ENCODE measurements around the gene DUSP8. TPM values are rescaled to one million over a fixed set of nuclear protein-coding genes. Genes with fewer than 3 reads are reported as not detected.

The DUSP8 gene
- total RNA-seq, 2 experiments from 2014 or later = 83.9 to 91.2 TPM

GRCh38 chr11:1529286-1529685 lies 42.8 kb downstream of the DUSP8 start:
- H3K27ac ChIP-seq (ENCODE audit: low read depth in 1 of 2, low read length in 2 of 2) = no peak overlapping the region
- H3K9me3 ChIP-seq (ENCODE audit: control insufficient read depth in 1 of 2, insufficient read depth in 1 of 2, low read length in 2 of 2) = no peaks in the 10 kb centered on the region
- ChIA-PET POLR2A (no interaction called here), CTCF (no interaction called here)
- no peak overlapping the region for H3K27ac Mint-ChIP-seq
- peaks cover 35% of the 10 kb centered on the region for H3K36me3 ChIP-seq (ENCODE audit: insufficient read depth, low read length)
- no peak overlapping the region for H3K4me3 ChIP-seq (ENCODE audit: low read length)
- no peak overlapping the region for H3K4me3 Mint-ChIP-seq
- peaks cover 25% of the 10 kb centered on the region for H3K4me1 Mint-ChIP-seq (ENCODE audit: low read depth)
- no peaks in the 10 kb centered on the region for H3K27me3 ChIP-seq (ENCODE audit: control insufficient read depth in 1 of 2, insufficient read depth in 2 of 2, low read length in 2 of 2)
- no peaks in the 10 kb centered on the region for H3K27me3 Mint-ChIP-seq
- no peaks in the 10 kb centered on the region for H3K9me3 Mint-ChIP-seq
- no peak for TF ChIP-seq CTCF (IDR thresholded peaks at IDR 0.05)
- ATAC-seq (ENCODE audit: poor library complexity) (no peak), DNase-seq (no peak)
- H3K36me3 Mint-ChIP-seq (ENCODE audit: low read depth) = peaks cover 15% of the 10 kb centered on the region
- intact Hi-C loops (cut with DNase I, micrococcal nuclease) = no loop called here
- peaks cover 76% of the 10 kb centered on the region for H3K4me1 ChIP-seq (ENCODE audit: insufficient read depth, low read length)

GRCh38 chr11:1528710-1529109 lies 43.4 kb downstream of the DUSP8 start:
- Histone ChIP-seq H3K36me3 (ENCODE audit: insufficient read depth, low read length) (peaks cover 32% of the 10 kb centered on the region), H3K4me3 (ENCODE audit: low read length) (no peak overlapping the region), H3K4me1 (ENCODE audit: insufficient read depth, low read length) (peaks cover 76% of the 10 kb centered on the region), H3K9me3 (ENCODE audit: control insufficient read depth in 1 of 2, insufficient read depth in 1 of 2, low read length in 2 of 2) (no peaks in the 10 kb centered on the region), H3K27ac (ENCODE audit: low read depth in 1 of 2, low read length in 2 of 2) (no peak overlapping the region), H3K27me3 (ENCODE audit: control insufficient read depth in 1 of 2, insufficient read depth in 2 of 2, low read length in 2 of 2) (no peaks in the 10 kb centered on the region)
- peaks cover 29% of the 10 kb centered on the region for H3K4me1 Mint-ChIP-seq (ENCODE audit: low read depth)
- DNase-seq = no peak
- TF ChIP-seq CTCF (IDR thresholded peaks at IDR 0.05) = no peak
- POLR2A ChIA-PET = no interaction called here
- CTCF ChIA-PET = no interaction called here
- H3K9me3 Mint-ChIP-seq = no peaks in the 10 kb centered on the region
- no peak for ATAC-seq (ENCODE audit: poor library complexity)
- no peaks in the 10 kb centered on the region for H3K27me3 Mint-ChIP-seq
- H3K36me3 Mint-ChIP-seq (ENCODE audit: low read depth) = peaks cover 13% of the 10 kb centered on the region
- H3K4me3 Mint-ChIP-seq = no peak overlapping the region
- no peak overlapping the region for H3K27ac Mint-ChIP-seq
- intact Hi-C loops (cut with DNase I, micrococcal nuclease) = no loop called here

- H3K4me3 Mint-ChIP-seq = no peak overlapping the region
- H3K36me3 Mint-ChIP-seq (ENCODE audit: low read depth) = peaks cover 6% of the 10 kb centered on the region
- DNase-seq (no peak), ATAC-seq (ENCODE audit: poor library complexity) (no peak)
- TF ChIP-seq CTCF (IDR thresholded peaks at IDR 0.05) = no peak
- Histone ChIP-seq H3K36me3 (ENCODE audit: insufficient read depth, low read length) (peaks cover 19% of the 10 kb centered on the region), H3K4me3 (ENCODE audit: low read length) (no peak overlapping the region), H3K27ac (ENCODE audit: low read depth in 1 of 2, low read length in 2 of 2) (no peak overlapping the region), H3K4me1 (ENCODE audit: insufficient read depth, low read length) (peaks cover 58% of the 10 kb centered on the region), H3K9me3 (ENCODE audit: control insufficient read depth in 1 of 2, insufficient read depth in 1 of 2, low read length in 2 of 2) (no peaks in the 10 kb centered on the region), H3K27me3 (ENCODE audit: control insufficient read depth in 1 of 2, insufficient read depth in 2 of 2, low read length in 2 of 2) (no peaks in the 10 kb centered on the region)
- POLR2A ChIA-PET = no interaction called here
- H3K9me3 Mint-ChIP-seq = no peaks in the 10 kb centered on the region
- H3K27ac Mint-ChIP-seq = no peak overlapping the region
- no peaks in the 10 kb centered on the region for H3K27me3 Mint-ChIP-seq
- peaks cover 35% of the 10 kb centered on the region for H3K4me1 Mint-ChIP-seq (ENCODE audit: low read depth)
- CTCF ChIA-PET = interaction anchor here (1.2 kb wide), 1 partner anchor 48 kb away, joined by 3 read pairs; no protein-coding TSS in a partner anchor
- intact Hi-C loops (cut with DNase I, micrococcal nuclease) = no loop called here
These were observed 45.3 kb downstream of the DUSP8 start for GRCh38 chr11:1526785-1527184.
